ENCODE measurements around the gene RPL10A.
A peak's percentile ranks its signal among the peaks of the same experiment; 100 is the strongest.

DNA sequence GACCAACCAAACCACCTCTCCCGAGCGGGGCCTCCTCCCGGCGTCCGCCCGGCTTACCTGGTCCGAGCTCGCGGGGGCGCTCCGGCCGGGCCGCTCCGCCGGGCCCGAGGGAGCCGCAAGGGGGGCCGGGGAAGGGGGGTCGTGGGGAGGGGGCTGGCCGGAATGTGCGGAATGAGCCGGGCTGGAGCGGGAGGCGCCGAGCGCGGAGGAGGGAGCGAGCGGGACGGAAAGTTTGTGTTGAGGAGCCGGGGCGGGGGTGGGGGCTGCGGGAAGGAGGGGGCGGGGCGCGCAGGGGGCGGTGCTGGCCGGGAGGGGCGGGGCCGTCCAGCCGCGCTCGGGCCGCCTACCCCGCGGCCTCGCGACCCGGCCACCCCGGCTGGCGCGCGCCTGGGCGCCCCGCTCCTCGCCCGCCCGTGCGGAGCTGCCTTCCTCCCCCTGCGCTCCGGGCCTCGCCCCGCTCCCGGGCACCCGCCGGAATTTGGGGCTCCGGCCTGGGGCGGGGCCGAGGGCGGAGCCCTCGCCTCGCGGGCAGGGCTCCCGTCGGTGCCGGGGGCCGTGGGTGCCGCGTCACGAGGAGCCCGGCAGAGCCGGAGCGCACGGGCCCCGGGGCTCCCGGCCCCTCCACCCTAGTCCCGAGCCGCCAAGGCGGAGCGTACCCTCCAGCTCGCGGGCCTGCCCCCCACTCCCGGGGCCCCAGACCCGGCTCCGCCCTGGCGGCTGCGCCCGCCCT is 28.8 kb downstream of the RPL10A start, which contains the start of gene TEAD3:
- TF ChIP-seq, protein P1, sequence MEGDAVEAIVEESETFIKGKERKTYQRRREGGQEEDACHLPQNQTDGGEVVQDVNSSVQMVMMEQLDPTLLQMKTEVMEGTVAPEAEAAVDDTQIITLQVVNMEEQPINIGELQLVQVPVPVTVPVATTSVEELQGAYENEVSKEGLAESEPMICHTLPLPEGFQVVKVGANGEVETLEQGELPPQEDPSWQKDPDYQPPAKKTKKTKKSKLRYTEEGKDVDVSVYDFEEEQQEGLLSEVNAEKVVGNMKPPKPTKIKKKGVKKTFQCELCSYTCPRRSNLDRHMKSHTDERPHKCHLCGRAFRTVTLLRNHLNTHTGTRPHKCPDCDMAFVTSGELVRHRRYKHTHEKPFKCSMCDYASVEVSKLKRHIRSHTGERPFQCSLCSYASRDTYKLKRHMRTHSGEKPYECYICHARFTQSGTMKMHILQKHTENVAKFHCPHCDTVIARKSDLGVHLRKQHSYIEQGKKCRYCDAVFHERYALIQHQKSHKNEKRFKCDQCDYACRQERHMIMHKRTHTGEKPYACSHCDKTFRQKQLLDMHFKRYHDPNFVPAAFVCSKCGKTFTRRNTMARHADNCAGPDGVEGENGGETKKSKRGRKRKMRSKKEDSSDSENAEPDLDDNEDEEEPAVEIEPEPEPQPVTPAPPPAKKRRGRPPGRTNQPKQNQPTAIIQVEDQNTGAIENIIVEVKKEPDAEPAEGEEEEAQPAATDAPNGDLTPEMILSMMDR (IDR thresholded peaks at IDR 0.05; ENCODE audit: low read length) = peak; percentile 20; the same call in 1 of the 2 replicates
- no peak for TF ChIP-seq EZH2 (IDR thresholded peaks at IDR 0.05; ENCODE audit: borderline replicate concordance, low read length)

All from OCI-LY1 (cell line).